AG09319 (cell line): ENCODE results near the gene KCNQ2.

Experiments
- DNase-seq: peaks from one replicate; pipeline ENCODE4 v3.0.0-alpha.2; 2010; ENCODE audit warnings: low read depth; ENCODE audit errors: extremely low read depth
- CTCF ChIP-seq: IDR thresholded peaks from 2 replicates; pipeline ENCODE4 v1.5.1; 2011; ENCODE audit warnings: low read depth, mild to moderate bottlenecking, inconsistent platforms, low read length, moderate library complexity

KCNQ2 gene

GRCh38 chr20:63446216-63447024 lies 26.0 kb downstream of the KCNQ2 start:
- no peak for DNase-seq
- TF ChIP-seq CTCF = no peak

GRCh38 chr20:63445075-63445734 lies 27.2 kb downstream of the KCNQ2 start:
- no peak for TF ChIP-seq CTCF
- no peak for DNase-seq

- DNase-seq = no peak
- no peak for TF ChIP-seq CTCF
These were observed 27.9 kb downstream of the KCNQ2 start for GRCh38 chr20:63444548-63444947.

GRCh38 chr20:63443606-63444395 lies 28.7 kb downstream of the KCNQ2 start:
- TF ChIP-seq CTCF = no peak
- DNase-seq = no peak

GRCh38 chr20:63442100-63442493 lies 30.4 kb downstream of the KCNQ2 start:
- peak; percentile 19 for TF ChIP-seq CTCF
- no peak for DNase-seq

GRCh38 chr20:63441136-63442099 lies 31.0 kb downstream of the KCNQ2 start:
- no peak for TF ChIP-seq CTCF
- no peak for DNase-seq
